Ascending aorta (tissue), 2 donors: ENCODE data around the gene MMRN1. TPM values are rescaled to one million over a fixed set of nuclear protein-coding genes. Genes with fewer than 3 reads are reported as not detected.

Experiments
- DNase-seq, 2 donors: peaks; one replicate each; pipeline ENCODE4 v3.0.0-alpha.2; 2019; ENCODE audit warnings: low spot score in 2 of 2
- H3K27ac ChIP-seq, 2 donors: fragments of 200-600 bp; sonication (generic); one replicate each; pipeline ENCODE4 v1.5.1; 2016 to 2017; ENCODE audit warnings: mild to moderate bottlenecking in 1 of 2
- H3K27me3 ChIP-seq: fragments of 200-600 bp; sonication (generic); one replicate; pipeline ENCODE4 v1.5.1; 2017
- H3K36me3 ChIP-seq, 2 donors: fragments of 200-600 bp; sonication (generic); one replicate each; pipeline ENCODE4 v1.5.1; 2016
- H3K4me1 ChIP-seq, 2 donors: fragments of 200-600 bp; sonication (generic); one replicate each; pipeline ENCODE4 v1.5.1; 2016 to 2017; ENCODE audit warnings: mild to moderate bottlenecking in 1 of 2
- H3K4me3 ChIP-seq, 2 donors: fragments of 200-600 bp; sonication (generic); one replicate each; pipeline ENCODE4 v1.5.1; 2016 to 2017; ENCODE audit warnings: mild to moderate bottlenecking in 1 of 2
- H3K9me3 ChIP-seq, 2 donors: fragments of 200-600 bp; sonication (generic); one replicate each; pipeline ENCODE4 v1.5.1; 2016
- intact Hi-C: fragments of 100-400 bp; cut with DNase I; formaldehyde crosslinking; loops from one replicate; pipeline ENCODE4 v1.15.1; 2023
- total RNA-seq: library from RNA; depleted of rRNA; stranded (reverse); fragments of >200 nt; gene quantifications from one replicate; pipeline ENCODE4 v1.1.0, GENCODE V29; 2016
- TF ChIP-seq, protein P1 (sequence below), 3 experiments: fragments of 200-600 bp in 2 of 3; fragments of 450-650 bp in 1 of 3; sonication (generic) in 2 of 3; IDR thresholded peaks; one replicate each; pipeline ENCODE4 v1.5.1; 2016 to 2019; ENCODE audit warnings: antibody characterized with exemption in 3 of 3, mild to moderate bottlenecking in 1 of 3, moderate library complexity in 1 of 3

The MMRN1 gene
- total RNA-seq, 1 donor from 2014 or later, result 109 TPM

DNA sequence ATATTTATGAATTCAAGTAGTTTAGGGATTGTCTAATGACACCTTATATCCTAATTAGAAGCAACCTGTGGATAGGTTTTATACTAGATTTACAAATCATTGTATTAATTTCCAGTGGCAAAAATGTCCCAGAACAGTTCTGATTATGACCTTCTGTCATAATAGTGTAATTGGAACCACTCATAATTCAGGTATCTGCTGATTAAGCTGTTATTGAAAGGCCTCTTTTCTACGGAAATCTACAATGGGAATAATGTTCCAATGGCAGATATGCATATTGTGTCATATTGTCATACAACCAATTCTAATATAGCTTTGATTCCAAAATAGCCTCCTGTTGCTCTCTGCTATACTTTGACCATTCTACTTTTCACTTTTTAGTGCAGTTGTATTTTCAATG lies 19.0 kb downstream of the MMRN1 start:
- Histone ChIP-seq H3K36me3 (no peaks in the 10 kb centered on the region), H3K27me3 (no peaks in the 10 kb centered on the region), H3K9me3 (no peaks in the 10 kb centered on the region), H3K4me3 (no peak overlapping the region), H3K27ac (no peak overlapping the region), H3K4me1 (no peaks in the 10 kb centered on the region)
- intact Hi-C loops, result no loop called here
- DNase-seq, result no peak
- TF ChIP-seq, protein P1, sequence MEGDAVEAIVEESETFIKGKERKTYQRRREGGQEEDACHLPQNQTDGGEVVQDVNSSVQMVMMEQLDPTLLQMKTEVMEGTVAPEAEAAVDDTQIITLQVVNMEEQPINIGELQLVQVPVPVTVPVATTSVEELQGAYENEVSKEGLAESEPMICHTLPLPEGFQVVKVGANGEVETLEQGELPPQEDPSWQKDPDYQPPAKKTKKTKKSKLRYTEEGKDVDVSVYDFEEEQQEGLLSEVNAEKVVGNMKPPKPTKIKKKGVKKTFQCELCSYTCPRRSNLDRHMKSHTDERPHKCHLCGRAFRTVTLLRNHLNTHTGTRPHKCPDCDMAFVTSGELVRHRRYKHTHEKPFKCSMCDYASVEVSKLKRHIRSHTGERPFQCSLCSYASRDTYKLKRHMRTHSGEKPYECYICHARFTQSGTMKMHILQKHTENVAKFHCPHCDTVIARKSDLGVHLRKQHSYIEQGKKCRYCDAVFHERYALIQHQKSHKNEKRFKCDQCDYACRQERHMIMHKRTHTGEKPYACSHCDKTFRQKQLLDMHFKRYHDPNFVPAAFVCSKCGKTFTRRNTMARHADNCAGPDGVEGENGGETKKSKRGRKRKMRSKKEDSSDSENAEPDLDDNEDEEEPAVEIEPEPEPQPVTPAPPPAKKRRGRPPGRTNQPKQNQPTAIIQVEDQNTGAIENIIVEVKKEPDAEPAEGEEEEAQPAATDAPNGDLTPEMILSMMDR (IDR thresholded peaks at IDR 0.05), result no peak

DNA sequence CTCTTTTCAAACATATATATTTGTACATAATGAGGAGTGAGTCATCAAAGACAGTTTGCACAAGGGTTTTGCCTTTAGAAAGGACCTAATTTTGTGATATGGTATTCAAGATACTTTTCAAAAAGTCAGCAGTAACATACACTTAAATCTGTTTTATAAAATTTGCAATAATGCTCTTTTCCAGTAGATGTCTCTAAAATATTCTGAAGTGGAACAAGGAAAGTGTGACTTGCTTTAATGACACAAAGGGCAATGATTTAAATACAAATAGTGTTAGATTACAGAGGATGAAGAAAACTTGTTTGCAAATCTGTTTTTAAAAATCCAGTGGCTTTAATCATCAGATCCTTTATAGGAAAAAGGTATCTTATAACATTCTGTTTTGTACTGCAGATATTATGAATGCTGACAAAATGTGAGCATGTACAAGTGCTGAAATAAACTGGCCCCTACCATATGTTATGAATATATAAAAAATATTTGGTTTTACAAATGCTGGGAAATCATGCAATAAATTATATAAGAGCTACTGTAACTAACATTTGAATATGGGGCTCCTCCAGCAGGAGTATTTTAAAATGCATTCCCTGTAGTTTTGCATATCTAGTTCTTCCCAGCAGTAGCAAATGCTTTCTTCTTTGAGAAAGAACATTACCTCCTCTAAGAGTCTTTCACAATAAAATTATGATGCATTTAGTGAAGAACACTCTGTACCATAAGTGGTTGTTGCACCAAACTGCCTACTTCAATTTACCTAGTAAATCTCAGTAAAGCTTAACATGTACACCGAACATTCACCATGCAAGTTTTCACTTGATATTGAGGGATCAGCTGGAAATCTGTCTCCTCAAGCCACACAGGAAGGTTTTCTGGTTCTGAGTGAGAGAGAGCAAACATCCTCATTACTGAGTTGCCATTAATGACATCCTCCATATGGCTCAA lies 20.2 kb downstream of the MMRN1 start:
- no peaks in the 10 kb centered on the region for H3K27me3 ChIP-seq
- intact Hi-C loops, result no loop called here
- TF ChIP-seq, protein P1 (IDR thresholded peaks at IDR 0.05), result no peak
- H3K9me3 ChIP-seq, result no peaks in the 10 kb centered on the region
- H3K36me3 ChIP-seq, result no peaks in the 10 kb centered on the region
- no peaks in the 10 kb centered on the region for H3K4me1 ChIP-seq
- DNase-seq, result no peak
- H3K4me3 ChIP-seq, result no peak overlapping the region
- H3K27ac ChIP-seq, result no peak overlapping the region

DNA sequence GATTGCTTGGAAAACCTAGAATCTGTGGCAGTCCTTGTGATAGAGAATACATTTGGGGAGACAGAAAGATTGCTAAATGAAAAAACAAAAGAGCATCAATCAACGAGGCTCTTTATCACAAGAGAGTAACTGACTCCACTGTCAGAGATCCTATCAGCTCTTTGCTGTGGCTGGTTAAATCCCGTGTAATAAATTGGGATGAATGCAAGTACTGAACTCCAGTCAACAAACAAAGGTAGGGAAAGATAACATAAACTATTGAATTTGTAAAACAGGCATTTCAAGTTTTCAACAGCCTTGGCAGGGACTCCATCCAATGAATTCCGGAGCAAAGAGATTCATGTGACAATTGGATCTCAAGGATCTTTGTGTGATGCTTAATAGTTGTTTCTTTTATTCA lies 21.3 kb downstream of the MMRN1 start:
- TF ChIP-seq, protein P1 (IDR thresholded peaks at IDR 0.05), result no peak
- H3K27me3 ChIP-seq, result no peaks in the 10 kb centered on the region
- intact Hi-C loops, result no loop called here
- H3K9me3 ChIP-seq, result no peaks in the 10 kb centered on the region
- H3K4me1 ChIP-seq, result no peaks in the 10 kb centered on the region
- H3K36me3 ChIP-seq, result no peaks in the 10 kb centered on the region
- no peak overlapping the region for H3K4me3 ChIP-seq
- no peak overlapping the region for H3K27ac ChIP-seq
- DNase-seq, result no peak

DNA sequence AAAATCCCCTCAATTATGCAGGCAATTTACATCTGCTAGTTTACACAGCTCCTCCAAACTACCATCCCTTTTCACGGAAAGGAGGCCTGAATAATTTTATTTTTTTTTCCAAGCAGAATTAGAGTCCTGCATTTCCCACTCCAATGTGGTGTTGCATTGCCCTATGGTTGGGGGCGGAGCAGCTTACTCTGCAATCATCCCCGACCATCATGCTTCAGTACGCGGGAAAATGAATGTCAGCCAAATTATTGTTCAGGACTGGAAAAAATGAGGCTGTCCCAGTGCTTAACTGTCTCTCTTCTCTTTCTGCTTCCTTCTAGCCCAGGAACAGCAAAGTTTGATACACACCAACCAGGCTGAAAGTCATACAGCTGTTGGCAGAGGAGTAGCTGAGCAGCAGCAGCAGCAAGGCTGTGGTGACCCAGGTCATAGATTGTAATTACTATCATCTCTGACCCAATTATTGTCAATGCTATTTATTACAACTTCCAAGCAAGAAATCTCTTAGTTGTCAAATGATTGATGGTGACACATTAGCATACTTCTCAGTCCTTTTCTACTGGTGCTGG lies 28.3 kb downstream of the MMRN1 start:
- Histone ChIP-seq H3K4me1 (no peaks in the 10 kb centered on the region), H3K27ac (no peak overlapping the region), H3K4me3 (no peak overlapping the region), H3K36me3 (no peaks in the 10 kb centered on the region), H3K27me3 (no peaks in the 10 kb centered on the region), H3K9me3 (no peaks in the 10 kb centered on the region)
- intact Hi-C loops, result no loop called here
- DNase-seq, result no peak
- TF ChIP-seq, protein P1 (IDR thresholded peaks at IDR 0.05), result no peak

DNA sequence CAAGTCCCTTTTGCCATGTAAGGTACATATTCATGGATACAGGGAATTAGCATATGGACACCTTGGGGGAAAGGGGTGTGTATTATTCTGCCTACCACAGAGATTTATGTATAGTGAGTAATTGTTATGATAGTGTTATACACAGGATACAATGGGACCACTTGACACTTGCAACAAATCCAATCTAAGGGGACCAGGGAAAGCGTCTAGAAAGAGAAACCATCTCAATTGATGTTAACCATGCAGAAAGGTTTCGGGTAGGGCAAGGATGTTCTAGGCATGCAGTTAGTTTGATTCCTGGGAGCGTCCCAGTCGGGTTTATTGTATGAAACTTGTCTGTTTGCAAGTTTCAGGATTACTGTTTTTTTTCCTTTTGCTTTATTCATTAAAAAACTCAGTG lies 34.2 kb downstream of the MMRN1 start:
- H3K27me3 ChIP-seq, result no peaks in the 10 kb centered on the region
- H3K4me1 ChIP-seq, result no peaks in the 10 kb centered on the region
- H3K36me3 ChIP-seq, result no peaks in the 10 kb centered on the region
- H3K9me3 ChIP-seq, result no peaks in the 10 kb centered on the region
- DNase-seq, result no peak
- H3K27ac ChIP-seq, result no peak overlapping the region
- no peak overlapping the region for H3K4me3 ChIP-seq
- TF ChIP-seq, protein P1 (IDR thresholded peaks at IDR 0.05), result no peak
- intact Hi-C loops, result no loop called here
